OCI-M2 (cell line): ENCODE measurements around the gene KRTAP10-10.
"Not testable (repeated sequence)": the region's sequence is repeated elsewhere in the genome, so short reads cannot be mapped to it uniquely, and the experiment has no call there.

ENCODE experiments used
- DNase-seq: peaks from one replicate; lab custom pipeline; 2025; ENCODE audit not compliant: unreplicated experiment; lab: John Stamatoyannopoulos, UW

KRTAP10-10 gene

GRCh38 chr21:44602463-44602850 is 34.7 kb upstream of the KRTAP10-10 start:
- DNase-seq = no peak

- DNase-seq = no peak
These were observed 33.9 kb upstream of the KRTAP10-10 start for GRCh38 chr21:44603109-44603875.

GRCh38 chr21:44603911-44604310 is 33.2 kb upstream of the KRTAP10-10 start:
- no peak for DNase-seq

GRCh38 chr21:44606495-44606894 is 30.7 kb upstream of the KRTAP10-10 start:
- DNase-seq = no peak

- DNase-seq = no peak
These were observed 28.0 kb upstream of the KRTAP10-10 start for GRCh38 chr21:44609193-44609592.

GRCh38 chr21:44610157-44610843 is 26.9 kb upstream of the KRTAP10-10 start:
- DNase-seq = not testable (repeated sequence)

- DNase-seq = no peak
These were observed 25.6 kb upstream of the KRTAP10-10 start for GRCh38 chr21:44611551-44611950.

- no peak for DNase-seq
These were observed 25.1 kb upstream of the KRTAP10-10 start, which contains the start of gene KRTAP10-8 for GRCh38 chr21:44612029-44612486. KRTAP10-8 (plus strand) TSS chr21:44612079; CDS start chr21:44612101, 22 bp downstream.

GRCh38 chr21:44612669-44613229 is 24.4 kb upstream of the KRTAP10-10 start:
- DNase-seq = no peak

GRCh38 chr21:44613386-44614155 is 23.6 kb upstream of the KRTAP10-10 start:
- DNase-seq = no peak

- DNase-seq = no peak
These were observed 23.0 kb upstream of the KRTAP10-10 start for GRCh38 chr21:44614161-44614631.

- no peak for DNase-seq
These were observed 22.2 kb upstream of the KRTAP10-10 start for GRCh38 chr21:44614961-44615391.

- no peak for DNase-seq
These were observed 21.7 kb upstream of the KRTAP10-10 start for GRCh38 chr21:44615466-44615865.

GRCh38 chr21:44615911-44616590 is 21.1 kb upstream of the KRTAP10-10 start:
- DNase-seq = no peak

- no peak for DNase-seq
These were observed 20.6 kb upstream of the KRTAP10-10 start for GRCh38 chr21:44616591-44616926.

GRCh38 chr21:44617071-44617501 is 20.1 kb upstream of the KRTAP10-10 start:
- DNase-seq = no peak

GRCh38 chr21:44618504-44618903 is 18.7 kb upstream of the KRTAP10-10 start:
- DNase-seq = no peak

GRCh38 chr21:44618909-44619308 is 18.2 kb upstream of the KRTAP10-10 start:
- no peak for DNase-seq

- no peak for DNase-seq
These were observed 17.3 kb upstream of the KRTAP10-10 start for GRCh38 chr21:44619886-44620285.

- DNase-seq = no peak
These were observed 13.6 kb upstream of the KRTAP10-10 start for GRCh38 chr21:44623575-44623974.
